Spleen (tissue), 7 donors: ENCODE measurements around the gene DCST2.

Experiments used
- POLR2AphosphoS5 ChIP-seq, 3 donors: sonication (generic); formaldehyde crosslinking; IDR thresholded peaks; one replicate each; pipeline ENCODE4 v1.5.1; 2017; ENCODE audit warnings: antibody characterized with exemption in 3 of 3
- TF ChIP-seq, protein P1 (sequence below), 11 experiments: fragments of 200-600 bp in 7 of 11; fragments of 450-650 bp in 4 of 11; sonication (generic) in 4 of 11; IDR thresholded peaks in 8 of 11; conservative IDR thresholded peaks in 3 of 11; 1 replicate in 7 of 11; 2 replicates in 4 of 11; pipeline versions ENCODE4 v1.4.0 to v1.8.0; 2016 to 2021; ENCODE audit warnings: antibody characterized with exemption in 11 of 11, inconsistent platforms in 4 of 11, mild to moderate bottlenecking in 1 of 11
- donor health status: DM: no; HTN: no; CAD: no; lungs with moderate emphysema.
- donor health status: DM: no; HTN: no; CAD: no.
- donor health status: DM: no; HTN: no; CAD: no.

GRCh38 chr1:155003766-155004351 is 29.7 kb downstream of the DCST2 start:
- TF ChIP-seq POLR2AphosphoS5 (IDR thresholded peaks at IDR 0.05): peak in 2 of 3 donors; percentile 52 to 56
- TF ChIP-seq, protein P1, sequence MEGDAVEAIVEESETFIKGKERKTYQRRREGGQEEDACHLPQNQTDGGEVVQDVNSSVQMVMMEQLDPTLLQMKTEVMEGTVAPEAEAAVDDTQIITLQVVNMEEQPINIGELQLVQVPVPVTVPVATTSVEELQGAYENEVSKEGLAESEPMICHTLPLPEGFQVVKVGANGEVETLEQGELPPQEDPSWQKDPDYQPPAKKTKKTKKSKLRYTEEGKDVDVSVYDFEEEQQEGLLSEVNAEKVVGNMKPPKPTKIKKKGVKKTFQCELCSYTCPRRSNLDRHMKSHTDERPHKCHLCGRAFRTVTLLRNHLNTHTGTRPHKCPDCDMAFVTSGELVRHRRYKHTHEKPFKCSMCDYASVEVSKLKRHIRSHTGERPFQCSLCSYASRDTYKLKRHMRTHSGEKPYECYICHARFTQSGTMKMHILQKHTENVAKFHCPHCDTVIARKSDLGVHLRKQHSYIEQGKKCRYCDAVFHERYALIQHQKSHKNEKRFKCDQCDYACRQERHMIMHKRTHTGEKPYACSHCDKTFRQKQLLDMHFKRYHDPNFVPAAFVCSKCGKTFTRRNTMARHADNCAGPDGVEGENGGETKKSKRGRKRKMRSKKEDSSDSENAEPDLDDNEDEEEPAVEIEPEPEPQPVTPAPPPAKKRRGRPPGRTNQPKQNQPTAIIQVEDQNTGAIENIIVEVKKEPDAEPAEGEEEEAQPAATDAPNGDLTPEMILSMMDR (IDR thresholded peaks at IDR 0.05 in 8 of 11, conservative IDR thresholded peaks at IDR 0.05 in 3 of 11): no peak
